Head of caudate nucleus (tissue), 42 donors: ENCODE data around the gene GIT1.

Experiments used
- DNase-seq, 42 donors: peaks; one replicate each; pipeline versions ENCODE4 v3.0.0 to v3.0.0-alpha.2; 2020 to 2021; ENCODE audit warnings: mixed read lengths in 7 of 42
- intact Hi-C: fragments of 100-400 bp; cut with DNase I; formaldehyde crosslinking; loops from one replicate; pipeline ENCODE4 v1.15.0; 2022

GIT1 gene

DNA sequence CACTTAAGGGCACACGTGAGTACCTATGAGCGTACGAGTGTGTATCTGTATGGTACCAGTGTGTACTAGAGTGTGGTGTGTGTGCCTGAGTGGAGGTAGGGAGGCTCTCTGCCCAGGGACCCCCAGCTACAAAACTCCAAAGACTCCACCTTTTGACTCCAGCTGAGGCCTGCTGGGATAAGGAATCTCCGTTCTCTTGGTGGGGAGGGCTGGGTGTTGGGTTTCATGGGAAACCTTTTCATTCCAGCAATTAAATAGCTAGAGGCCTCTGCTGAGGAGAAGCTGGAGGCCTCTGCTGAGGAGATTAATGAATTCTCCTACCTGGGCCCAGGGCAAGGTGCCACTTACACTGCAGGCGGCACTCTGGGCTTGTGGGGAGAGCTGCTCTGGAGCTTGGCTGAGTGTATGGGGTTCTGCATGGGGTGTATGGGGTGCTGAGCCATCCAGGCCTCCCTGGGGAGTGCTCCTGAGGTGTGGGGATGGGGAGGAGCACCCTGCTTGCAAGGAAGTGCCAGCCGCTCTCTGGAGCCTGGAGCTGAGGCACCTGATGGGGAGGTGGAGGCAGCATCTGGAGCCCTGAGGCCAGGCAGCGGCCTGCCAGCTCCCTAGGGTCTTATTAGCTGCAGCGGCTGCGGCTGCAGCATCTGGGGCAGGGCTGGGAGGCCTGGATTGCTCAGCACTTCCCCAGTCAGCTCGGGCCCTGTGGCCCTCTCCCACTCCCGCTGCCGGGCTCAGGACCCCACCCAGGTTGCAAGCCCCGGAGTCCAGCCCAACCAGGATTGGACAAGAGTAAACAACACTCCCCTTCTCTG lies 8.1 kb upstream of the GIT1 start:
- DNase-seq = peak in 5 of 42 donors; percentile 2 to 16 (median 10)

DNA sequence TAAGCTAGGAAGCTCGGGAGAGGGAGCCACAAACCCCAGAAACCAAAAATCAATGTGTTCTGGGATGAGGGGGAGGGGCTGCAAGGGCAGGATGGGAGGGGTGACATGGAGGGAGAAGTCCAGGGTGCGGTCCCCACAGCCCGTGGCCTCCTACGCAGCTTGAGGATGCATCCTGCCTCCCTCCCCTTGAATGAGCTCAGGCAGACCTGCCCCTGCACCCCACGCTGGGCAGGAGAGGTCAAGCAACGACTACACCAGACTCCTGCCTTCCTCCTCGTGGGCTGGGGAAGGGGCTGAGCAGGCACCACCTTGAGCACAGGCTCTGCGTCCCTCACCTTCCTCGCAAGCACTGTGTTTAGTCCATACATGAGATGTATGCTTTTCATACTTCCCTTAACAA lies 7.4 kb upstream of the GIT1 start:
- intact Hi-C loops = no loop called here
- peak in 2 of 42 donors; percentile 2 for DNase-seq

More for the DNA sequence above, 8.1 kb upstream of the GIT1 start:
- intact Hi-C loops = no loop called here

DNA sequence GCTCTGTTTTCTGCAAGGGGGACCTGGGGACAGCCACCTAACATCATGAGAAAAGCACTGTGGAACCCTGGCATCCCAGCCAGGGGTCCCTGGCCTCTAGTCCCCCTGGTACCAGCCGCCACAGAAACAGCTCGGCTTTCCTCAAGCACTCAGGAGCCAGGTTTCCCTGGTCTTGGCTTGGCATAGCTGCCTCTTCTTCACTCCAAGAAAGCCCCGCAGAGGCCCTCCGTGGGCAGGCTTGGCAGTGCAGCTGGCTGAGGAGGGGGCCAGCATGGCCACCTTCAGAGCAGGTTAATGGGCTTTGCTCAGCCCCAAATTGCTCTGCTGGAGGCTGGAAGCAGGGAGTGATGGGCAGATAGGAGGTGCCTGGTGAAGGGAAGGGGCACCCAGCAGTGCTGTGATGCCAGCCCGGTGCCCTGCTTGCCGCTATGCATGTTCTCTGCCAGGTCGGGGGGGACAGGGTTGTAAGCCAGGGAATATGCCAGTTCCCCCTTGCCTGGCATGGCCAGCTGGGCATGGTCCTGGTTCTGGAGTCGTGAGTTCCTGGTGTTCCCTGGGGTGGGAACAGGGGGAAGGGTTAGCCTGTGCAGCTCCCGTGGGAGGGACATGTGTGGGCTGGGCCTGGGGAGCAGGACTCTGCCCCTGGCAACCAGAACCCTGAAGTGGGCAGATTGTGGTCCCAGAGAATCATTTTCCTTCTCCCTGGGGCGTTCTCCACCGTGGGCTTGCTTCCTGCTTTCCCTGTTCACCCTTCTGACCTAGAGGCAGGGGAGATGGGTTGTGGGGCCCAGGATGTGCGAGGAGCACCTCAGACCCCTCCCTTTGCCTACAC lies 6.7 kb upstream of the GIT1 start:
- intact Hi-C loops = no loop called here
- peak in 5 of 42 donors; percentile 2 to 19 (median 6) for DNase-seq

DNA sequence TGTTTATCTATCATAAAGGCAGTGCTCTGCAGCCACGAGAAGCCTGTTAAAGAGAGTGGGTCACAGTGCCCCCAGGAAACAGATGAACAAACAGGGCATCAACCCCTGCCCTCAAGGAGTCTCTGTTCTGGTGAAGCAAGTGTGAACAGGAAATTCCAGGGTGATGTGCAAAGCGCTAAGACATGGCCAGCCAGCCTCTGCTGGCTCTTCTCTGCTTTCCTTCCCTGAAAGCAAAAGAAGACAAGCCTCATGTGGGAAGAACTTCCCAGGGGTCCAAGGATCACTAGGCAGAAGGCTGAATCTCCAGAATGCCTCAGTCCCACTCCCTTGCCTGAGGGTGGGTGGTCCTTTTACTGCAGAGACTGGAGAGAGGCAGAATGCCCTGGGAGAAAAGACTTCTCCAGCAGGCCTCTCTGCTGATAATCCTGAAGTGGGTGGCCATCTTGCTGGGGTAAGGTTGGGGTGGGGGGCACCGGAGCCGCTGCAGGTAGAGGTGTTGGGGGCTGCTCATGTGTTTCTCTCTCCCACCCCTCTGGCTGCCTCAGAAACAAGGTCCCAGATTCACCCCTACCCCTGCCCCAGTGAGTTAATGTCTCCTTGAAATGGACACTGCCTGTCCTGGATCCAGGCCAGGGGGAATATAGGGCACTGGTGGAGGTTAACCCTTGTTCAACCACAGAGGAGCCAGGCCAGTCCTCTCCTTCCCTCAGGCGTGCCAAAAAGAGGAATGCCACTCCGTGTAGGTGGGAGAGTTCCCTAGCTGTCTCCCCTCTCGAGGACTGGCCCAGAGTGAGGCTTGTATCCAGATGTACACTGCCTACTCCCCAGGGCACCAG lies 5.9 kb upstream of the GIT1 start:
- intact Hi-C loops = no loop called here
- peak in 3 of 42 donors; percentile 3 to 7 (median 4) for DNase-seq

DNA sequence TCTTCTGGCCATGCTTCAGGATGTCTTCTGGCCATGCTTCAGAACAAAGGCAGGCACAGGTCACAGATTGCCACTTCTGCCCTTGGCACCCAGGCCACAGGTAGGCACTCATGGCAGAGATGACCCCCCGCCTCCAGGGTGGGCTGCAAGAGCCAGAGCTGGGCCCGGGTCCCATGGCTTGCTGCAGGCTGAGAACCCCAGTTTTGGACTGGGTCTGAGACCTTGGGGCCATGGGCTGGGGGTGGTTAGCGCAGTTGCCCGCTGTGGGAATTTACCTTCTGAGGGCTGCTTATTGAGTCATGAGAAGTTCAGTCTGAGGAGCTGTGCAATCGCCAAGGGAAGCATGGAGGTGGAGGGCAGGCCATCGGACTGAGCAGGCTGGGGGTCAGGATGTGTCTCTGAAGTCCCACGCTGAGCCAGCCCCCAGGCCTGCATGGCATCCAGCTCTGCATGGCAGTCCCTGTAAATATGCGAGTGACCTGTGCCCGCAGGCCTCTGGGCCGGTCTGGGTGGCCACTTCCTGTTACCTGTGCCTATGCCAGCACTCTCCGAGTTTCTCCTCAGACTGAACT lies 5.2 kb upstream of the GIT1 start:
- peak in 7 of 42 donors; percentile 2 to 16 (median 7) for DNase-seq
- intact Hi-C loops = no loop called here

DNA sequence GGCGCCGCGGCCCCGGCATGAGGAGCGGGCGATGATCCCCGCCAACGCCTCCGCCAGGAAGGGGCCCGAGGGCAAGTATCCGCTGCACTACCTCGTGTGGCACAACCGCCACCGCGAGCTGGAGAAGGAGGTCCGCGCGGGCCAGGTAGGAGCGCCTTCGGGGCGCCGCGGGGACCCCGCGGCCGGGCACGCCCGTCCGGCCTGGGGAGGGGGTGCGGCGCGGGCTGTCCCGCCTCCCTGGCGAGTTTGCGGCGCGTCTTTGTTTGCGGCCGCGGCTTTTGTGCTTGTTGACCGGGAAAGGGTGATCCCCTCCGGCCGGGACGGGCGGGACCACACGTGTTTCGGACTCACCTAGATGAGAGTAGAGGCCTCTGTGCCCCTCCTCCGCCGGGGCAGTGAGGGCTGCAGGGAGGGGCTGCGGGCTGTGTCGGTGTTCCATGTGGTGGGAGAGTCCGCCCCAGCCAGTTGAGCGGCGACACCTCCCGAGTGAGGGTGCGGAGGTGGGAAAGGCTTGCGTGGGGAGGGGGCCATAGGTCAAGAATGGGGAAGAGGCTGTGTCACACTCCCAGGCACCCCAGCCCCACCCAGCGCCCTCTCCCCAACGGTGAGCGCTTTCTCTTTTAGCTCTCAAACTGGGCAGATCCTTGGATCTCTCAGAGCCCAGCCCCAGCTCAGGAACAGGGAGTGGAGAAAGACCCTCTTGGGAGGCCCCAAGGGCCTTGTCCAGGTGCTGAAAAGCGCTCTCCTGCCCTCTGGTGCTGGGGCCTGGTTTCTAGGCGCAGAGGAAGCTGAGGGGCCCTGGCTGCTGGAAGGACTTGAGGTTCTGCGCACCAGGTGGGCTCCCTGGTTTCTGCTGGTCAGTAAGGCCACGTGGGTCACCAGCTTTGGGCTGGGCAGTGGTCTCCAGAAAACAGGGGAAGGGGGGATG lies 4.4 kb upstream of the GIT1 start:
- intact Hi-C loops = no loop called here
- DNase-seq = peak in 14 of 42 donors; percentile 24 to 69 (median 32)

DNA sequence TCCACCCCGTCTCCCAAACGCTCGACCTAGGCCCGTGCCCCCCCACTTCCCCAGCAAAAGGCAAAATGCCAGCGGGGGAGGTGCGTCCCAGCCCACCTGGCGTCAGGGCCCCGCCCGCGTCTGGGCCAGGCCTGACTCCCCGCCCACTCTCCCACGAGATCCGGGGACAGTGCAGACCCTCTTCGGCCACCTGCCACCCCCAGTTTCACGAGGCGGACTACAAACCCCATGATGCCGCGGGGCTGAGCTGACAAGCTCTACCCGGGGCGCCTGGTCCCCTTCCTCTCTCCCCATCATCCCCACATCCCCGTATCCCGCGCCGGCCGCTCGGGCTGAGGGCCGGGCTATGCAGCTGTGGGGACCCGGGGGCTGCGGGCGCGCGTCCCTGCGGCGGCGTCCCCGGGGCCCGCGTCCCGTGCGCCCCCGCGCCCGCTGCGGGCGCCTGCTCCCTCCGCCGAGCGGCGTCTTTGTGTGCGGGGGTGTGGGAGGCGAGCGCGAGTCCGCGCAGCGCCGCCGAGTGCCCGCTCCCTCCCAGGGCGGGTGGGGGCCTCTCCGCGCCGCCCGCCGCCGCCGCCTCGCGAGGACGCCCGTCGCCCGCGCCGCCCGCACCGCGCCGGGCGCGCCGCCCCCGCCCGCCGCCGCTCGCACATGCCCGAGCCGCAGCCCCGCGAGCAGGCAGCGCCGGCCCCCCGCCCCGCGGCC lies 3.6 kb upstream of the GIT1 start, which contains the start of gene ANKRD13B:
TSS of gene ANKRD13B (plus strand) at position 283 of the 702 bp plus-strand sequence. CDS start 490 bp downstream, outside the sequence.
- intact Hi-C loops = no loop called here
- peak in 39 of 42 donors; percentile 61 to 92 (median 82) for DNase-seq

DNA sequence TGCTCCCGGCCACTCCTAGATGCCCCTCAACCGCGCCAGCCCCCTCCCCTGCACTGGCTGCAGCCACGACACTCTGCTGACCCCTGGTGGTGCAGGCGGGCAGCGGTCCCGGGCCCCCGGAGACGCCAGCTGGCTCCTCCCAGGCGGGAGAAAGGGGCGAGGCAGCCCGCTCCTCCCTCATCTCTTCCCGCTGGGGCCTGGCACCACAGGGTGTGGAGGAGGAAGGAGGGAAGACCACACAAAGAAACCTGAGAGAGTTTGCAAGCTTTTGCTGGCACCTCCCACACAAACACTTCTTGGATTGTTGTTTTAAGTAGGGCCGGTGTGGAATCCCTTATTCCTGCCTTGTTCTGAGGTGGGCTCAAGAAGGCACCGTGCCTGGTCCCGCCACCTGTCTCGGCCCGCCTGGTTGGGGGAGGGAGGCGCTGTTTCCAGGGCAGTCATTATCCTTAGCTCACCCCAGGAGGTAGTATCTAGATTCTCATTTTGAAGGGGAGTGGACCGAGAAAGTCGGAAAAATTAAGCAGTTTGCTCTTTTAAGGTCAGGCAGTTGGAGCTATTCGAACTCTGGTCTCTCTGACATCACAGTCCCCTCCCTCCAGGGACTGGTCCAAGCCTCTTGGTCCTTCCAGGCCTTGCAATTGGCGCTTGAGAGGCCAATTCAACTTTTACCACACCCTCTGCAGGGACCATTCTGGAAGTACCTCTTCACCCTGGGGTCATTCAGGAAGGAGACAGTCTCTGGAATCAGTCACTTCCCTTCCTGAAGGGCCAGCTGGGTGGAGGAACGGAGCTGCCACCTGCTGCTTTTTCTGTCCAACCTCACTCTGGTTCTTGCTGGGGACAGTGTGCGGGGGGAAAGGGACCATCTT lies 2.5 kb upstream of the GIT1 start:
- DNase-seq = peak; percentile 83 to 98 (median 94)
- intact Hi-C loops = no loop called here

DNA sequence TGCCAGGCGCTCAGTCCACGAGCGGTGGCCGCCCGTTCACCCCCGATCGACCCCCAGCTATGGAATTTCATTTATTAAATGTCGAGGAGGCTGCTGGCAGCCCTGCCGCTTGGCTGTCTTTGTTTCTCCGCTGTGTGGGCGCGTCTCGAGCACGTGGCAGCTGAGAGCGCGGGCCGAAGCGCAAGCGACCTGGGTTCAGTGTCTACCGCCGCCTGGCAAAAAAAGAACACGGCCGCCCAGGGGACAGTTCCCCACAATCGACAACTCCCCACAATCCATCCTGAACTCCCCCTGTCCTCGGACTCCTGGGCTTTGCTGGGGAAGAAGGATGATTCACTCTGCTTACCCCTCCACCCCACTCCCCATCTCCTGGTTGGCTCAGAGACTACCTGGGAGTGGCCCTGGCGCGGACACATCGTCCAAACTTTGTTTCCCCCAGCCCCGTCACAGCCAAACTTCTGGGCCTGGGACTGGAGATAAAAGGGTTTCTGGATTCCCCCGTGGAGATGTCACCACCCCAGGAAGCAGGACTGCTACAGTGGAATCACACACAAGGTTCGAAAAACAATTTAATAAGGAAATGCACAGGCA lies 1.8 kb upstream of the GIT1 start:
- peak in 36 of 42 donors; percentile 56 to 85 (median 71) for DNase-seq
- intact Hi-C loops = no loop called here

DNA sequence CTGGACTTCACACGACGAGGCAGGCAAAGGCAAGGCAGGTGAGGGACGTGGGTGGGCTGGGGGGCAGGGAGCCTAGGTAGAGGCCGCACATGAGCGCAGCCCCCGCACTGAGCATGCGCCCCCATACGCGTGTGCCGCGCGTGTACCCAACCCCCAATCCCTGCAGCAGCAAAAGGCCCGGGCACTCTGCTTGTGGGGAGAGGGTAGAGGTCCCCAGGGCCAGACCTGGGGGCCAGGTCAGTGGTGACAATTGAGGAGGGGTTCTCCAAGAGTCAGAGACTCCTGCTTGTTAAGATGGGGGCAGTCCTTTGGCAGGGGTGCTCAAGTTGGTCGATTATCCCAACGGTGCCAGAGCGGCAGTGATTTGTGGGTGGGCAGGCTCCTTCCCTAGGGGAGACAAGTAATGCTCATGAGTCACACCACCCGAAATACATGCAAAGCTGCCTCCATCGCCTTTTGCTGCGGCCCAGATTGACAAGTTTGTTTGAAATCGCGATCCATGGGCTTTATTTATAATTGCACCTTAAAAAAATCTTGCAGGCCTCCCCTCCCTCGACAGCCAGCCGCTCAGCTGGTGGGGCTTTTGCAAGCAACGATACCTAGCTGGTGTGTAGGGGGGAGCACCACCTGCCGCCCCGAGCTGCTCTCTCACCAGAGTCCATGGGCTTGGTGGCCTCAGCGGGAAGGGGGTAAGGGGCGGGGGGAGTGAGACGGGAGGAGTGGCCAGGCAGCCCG lies 1.1 kb upstream of the GIT1 start:
- intact Hi-C loops = no loop called here
- peak in 33 of 42 donors; percentile 54 to 87 (median 72) for DNase-seq

DNA sequence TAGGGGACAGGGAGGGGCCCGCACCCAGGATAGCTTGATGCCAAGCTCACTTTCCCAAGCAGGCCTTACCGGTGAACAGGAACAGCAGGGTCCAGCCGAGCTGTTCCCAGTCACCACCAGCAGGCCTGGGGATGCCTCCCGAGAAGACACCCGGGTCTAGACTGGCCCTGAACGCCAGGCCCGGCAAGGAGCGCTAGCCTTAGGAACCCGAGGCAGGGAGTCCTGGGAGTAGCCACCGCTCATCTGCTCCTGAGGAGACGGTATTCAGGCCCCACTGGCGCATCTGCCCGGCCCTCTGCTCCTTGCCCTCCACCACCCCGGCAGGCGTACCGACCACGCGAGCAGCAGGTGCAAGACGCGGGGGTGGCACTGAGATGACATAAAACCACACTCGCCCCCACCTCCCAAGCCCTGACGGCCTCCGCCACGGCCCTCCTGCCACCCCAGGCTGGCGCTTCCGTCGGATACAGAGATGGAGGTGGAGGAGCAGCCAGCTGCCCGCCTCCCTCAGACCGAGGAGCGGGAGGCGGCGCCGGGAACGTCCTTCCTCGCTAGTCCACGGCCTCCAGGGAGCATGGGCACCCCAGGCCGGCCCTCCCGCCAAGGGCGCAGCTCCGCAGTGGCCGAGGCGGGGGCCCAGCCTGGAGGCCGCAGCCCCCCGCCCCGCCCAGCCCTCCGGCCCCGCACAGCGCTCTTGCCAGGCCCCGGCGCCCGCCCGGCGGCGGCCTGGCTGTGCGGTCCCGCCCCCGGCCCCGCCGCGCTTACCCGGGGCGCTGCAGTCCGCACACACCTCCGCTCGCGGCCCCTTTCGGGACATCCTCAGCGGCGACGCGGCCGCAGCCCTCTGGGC lies 661 bp downstream of the GIT1 start:
- intact Hi-C loops = no loop called here
- DNase-seq = peak in 29 of 42 donors; percentile 55 to 82 (median 65)

DNA sequence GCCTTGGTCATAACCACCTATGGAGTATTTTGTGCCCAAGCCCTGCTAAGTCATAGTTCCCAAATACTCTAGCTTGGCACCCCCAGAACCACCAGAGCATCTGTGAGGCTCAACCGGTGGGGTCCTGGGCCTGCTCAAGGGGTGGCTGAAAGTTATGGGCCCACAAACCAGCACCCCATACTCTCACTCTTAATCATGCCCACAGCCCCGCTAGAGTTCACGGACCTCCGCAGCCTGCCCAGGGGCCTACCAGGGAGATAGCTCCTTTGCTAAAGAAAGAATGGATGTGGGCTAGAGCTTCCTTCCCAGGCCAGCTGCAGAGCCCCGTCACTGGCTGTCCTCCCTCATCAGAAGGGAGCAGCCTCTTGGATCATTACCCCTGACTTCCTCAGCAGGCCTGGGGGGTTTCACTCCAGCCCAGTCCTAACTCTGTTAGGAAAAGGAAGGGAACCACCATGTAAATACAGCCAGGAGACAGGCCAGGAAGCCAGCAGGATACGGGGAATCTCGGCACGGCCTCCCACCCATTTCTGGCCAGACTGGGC lies 1.4 kb downstream of the GIT1 start:
- intact Hi-C loops = no loop called here

DNA sequence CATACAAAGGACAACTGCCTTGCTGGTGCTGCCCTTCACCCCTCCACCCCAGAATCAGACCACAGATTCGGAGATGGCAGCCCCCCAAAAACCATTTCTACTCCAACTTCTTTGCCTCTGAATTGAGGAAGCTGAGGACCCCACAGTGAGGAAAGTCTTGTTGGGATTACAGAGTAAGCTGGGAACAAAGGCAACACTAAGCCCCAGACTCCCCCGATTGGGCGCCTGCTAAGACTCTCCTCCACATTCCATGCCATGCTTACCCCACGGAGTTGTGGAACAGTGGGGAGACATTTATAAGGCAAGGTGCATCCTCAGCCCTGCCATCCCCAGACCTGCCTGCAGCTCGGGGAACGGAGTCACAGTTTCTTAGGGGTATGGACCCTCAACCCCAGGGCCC lies 1.9 kb downstream of the GIT1 start:
- intact Hi-C loops = no loop called here
- peak in 1 of 42 donors; percentile 8 for DNase-seq

More for the DNA sequence above, 1.4 kb downstream of the GIT1 start:
- peak in 1 of 42 donors; percentile 16 for DNase-seq
